HG03520 (cell line): Measurements from ENCODE around the gene CHD6.

Experiments
- ATAC-seq: cut with Tn5 transposase; IDR thresholded peaks from one replicate; pipeline ENCODE4 v1.9.1; 2021; ENCODE audit warnings: mild to moderate bottlenecking, moderate library complexity; ENCODE audit not compliant: unreplicated experiment

CHD6 gene

GRCh38 chr20:41371371-41371770 lies 246.8 kb downstream of the CHD6 start:
- no peak for ATAC-seq

GRCh38 chr20:41370176-41370575 lies 248.0 kb downstream of the CHD6 start:
- no peak for ATAC-seq

DNA sequence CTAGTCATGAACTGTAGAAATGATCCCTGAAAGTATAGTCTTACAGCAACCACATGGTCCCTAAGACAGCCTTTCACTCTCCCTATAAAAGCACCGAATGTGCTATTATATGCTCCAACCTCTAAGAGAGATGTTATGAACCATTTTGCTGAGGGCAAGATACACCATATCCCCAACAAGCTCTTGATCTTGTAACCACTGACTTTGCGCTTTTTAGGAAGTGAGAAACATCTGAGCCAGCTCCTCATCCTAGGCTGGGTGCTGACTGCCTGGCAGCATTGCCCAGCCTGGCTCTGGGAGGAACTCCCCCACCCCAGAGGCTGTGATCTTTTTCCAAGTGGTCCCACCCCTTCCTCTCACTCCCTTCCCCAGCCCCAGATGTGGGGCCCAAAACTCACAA lies 248.5 kb downstream of the CHD6 start:
- no peak for ATAC-seq

DNA sequence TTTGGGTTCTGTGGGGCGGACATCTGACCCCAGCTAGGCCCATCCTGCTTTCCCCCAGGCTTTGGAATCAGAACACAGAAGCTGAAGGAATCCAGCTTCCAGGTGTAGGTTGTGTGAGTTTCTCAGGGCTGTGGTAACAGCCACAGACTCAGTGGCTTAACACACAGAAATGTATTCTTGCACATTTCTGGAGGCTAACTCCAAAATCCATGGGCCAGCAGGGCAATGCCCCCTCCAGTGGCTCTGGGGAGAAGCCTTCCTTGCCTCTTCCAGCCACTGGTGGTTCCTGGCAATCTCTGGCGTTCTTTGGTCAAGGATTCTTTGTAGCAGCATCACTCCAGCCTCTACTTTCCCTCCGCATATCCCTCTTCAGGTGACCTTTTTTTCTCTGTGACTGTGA lies 250.2 kb downstream of the CHD6 start:
- no peak for ATAC-seq

DNA sequence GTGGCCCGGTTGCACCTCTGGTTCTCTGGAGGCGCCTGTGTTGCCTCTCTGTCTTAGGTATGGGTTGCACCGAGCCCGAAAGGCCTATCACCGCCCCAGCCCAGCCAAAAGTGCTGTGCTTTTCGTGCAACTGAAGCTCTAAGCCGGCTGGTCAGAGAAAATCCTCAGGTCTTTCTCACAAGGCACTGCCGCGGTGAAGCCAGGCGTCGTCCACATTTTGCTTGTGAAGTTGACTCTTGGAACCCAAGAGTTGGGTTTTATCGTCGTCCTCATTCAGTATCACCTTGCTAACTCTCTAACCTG lies 250.8 kb downstream of the CHD6 start:
- ATAC-seq = no peak

GRCh38 chr20:41366546-41367392 lies 251.4 kb downstream of the CHD6 start, which contains the start of gene EMILIN3:
Gene EMILIN3, minus strand, starts transcription at chr20:41366818. Its CDS starts 184 bp downstream, at chr20:41366634.
- no peak for ATAC-seq

GRCh38 chr20:41365777-41366545 lies 252.2 kb downstream of the CHD6 start:
- ATAC-seq = no peak

DNA sequence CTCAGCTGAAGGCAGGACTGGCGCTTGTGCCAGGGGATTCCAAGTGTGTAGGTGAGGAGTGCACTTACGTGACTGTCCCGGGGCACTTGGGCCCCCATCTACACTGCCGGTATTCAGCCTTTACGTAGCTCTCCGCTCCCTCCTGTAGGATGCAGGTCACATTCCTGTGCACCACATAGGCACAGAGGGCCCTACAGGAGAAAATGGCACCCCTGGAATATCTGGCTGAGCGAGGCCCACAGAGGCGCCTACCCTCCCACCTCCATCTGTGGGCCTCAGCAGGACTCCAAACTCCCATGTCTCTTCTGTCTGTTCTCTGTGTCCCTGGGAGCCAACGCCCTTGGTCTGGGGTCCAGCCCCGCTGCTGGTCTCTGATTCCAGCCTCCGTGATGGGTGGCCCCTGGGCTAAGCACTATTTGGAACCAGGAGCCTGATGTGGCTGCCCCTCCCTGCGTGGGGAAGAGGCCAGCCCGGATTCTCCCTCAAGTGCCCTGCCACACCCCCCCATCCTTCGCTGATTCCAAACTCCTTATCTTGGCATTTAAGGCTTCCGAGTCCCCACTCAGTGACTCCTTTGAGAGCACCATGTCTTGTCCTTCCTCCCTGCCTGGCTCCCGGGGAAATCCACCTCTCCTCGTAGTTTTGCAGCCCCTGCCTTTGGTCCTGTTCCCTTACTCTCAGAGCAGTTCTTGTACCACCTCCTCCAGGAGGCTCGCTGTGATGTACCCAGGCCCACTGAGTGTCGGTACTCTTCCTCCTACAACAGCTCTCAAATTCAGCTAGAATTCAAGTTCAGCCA lies 253.0 kb downstream of the CHD6 start:
- no peak for ATAC-seq

- ATAC-seq = no peak
These were observed 253.8 kb downstream of the CHD6 start for GRCh38 chr20:41364236-41364855.

DNA sequence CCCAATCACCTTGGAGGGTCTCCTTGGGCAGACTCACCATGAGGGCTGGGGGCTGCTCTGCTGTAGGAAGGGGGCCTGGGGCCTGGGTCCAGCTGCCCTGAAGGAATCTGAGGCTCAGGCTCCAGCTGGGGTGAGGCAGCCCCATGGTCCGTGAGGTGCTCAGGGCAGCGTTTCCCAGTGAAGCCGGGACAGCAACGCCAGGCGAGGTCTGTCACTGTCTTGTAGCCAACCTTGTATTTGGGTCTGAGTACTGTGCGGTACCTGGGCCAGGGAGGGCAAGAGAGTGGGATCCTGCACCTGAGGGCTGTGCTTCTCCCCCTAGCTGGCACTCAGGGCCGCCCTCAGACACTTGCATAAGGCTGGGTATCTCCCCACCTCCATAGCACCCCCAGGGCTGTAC lies 254.6 kb downstream of the CHD6 start:
- ATAC-seq = no peak

DNA sequence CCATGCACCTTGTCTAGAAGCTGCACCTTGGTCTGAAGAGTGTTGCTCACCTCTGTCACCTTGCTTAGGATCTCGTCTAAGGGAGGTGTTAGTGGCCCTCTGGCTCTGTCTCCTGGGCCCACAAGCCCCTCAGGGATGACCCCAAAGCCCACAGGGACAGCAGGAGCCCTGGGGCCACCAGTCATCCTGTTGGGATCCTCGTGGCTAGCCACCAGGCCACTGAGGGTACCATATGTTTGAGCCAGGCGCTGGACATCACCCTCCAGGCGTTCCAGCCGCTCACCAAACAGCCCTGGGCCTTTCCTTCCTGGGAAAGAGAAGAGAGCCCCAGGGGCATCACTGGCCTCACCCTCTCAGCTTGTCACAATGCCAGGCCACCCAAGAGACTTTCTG lies 255.4 kb downstream of the CHD6 start:
- ATAC-seq = no peak

GRCh38 chr20:41361757-41362747 lies 256.1 kb downstream of the CHD6 start:
- no peak for ATAC-seq

- no peak for ATAC-seq
These were observed 257.1 kb downstream of the CHD6 start for GRCh38 chr20:41360831-41361756.

DNA sequence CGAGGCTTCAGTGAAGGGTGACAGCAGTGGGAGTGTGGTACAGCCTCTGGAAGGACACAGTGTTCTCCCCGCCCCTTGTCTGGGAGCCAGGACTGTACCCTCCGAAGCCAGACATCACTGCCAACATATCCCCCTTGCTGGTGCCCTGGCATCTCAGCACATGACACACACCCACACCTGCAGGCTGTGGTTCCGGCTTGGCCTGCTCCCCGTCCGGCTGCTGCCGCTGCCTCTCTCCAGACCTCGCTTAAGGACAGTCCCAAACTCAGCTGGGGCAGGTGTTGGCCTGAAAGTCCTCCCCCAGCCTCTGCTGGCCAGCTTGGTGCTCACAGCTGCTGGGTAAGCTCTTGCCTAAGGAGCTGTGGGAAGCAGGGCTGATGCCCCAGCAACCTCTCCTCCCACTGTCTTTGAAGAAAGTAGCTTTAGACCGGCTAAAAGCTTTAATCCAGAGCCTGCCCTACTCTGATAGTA lies 258.6 kb downstream of the CHD6 start:
- ATAC-seq = no peak

- no peak for ATAC-seq
These were observed 259.5 kb downstream of the CHD6 start for GRCh38 chr20:41358717-41359116.

GRCh38 chr20:41358230-41358629 lies 259.9 kb downstream of the CHD6 start:
- no peak for ATAC-seq

DNA sequence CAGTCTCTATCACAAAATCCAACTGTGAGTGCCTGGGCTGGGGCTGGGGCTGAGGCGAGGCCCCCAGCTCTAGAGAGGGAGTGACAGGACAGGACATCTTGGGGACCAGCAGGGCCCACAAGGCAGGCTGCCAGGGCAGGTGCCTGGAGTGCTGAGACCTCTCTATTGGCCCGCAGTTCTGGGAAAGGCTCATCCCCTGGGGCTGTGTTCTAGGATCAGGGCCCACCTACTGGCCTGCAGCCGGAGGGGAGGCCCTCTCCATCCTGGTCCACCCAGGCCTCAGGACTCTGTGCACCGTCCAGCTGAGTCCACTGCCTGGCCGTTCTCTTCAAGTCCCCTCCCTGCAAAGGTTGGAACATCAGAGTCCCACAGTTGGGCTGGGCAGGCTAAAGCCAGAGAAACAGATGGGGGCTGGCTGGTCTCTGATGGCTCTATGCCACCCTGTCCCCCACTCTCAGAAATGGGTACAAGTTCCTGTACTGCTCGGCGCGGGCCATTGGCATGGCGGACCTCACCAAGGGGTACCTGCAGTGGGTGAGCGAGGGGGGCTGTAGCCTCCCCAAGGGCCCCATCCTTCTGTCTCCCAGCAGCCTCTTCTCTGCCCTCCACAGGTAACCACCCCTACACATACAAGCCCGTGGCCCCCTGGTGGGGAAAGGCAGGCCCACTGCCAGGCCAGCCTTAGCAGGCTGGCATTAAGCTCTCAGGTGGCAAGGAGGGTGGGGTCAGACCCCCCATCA lies 260.6 kb downstream of the CHD6 start:
- ATAC-seq = no peak

- ATAC-seq = no peak
These were observed 261.2 kb downstream of the CHD6 start for GRCh38 chr20:41356951-41357350.
